ENCODE measurements around the gene ARHGAP26.

DNA sequence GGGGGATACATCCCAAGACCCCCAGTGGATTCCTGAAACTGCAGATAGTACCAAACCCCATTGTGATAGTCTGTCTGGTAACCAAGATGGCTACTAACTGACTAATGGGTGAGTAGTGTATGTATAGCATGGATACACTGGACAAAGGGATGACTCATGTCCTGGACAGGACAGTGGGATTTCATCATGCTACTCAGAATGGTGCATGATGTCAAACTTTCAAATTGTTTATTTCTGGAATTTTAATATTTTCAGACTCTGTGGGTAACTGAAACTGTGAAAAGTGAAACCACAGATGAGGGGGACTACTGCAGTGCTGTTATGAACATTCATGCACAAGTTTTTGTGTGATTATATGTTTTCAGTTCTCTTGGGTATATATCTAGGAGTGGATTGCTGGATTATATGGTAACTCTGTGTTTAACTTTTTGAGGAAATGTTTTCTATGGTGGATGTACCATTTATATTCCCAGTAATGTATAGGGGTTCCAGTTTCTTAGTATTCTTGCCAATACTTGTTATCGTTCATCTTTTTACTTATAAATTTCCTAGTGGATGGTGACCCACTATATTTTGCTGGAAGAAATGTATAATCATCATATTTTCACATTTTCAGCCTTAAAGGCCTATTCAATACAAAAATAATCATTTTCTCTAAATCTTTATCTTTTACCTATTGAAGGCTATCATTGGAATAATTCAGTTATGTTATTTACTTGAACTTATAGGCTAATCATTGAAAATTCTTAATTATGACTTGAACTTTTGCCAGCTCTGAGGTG, 492.4 kb downstream of the ARHGAP26 start:
- TF ChIP-seq, protein P1, sequence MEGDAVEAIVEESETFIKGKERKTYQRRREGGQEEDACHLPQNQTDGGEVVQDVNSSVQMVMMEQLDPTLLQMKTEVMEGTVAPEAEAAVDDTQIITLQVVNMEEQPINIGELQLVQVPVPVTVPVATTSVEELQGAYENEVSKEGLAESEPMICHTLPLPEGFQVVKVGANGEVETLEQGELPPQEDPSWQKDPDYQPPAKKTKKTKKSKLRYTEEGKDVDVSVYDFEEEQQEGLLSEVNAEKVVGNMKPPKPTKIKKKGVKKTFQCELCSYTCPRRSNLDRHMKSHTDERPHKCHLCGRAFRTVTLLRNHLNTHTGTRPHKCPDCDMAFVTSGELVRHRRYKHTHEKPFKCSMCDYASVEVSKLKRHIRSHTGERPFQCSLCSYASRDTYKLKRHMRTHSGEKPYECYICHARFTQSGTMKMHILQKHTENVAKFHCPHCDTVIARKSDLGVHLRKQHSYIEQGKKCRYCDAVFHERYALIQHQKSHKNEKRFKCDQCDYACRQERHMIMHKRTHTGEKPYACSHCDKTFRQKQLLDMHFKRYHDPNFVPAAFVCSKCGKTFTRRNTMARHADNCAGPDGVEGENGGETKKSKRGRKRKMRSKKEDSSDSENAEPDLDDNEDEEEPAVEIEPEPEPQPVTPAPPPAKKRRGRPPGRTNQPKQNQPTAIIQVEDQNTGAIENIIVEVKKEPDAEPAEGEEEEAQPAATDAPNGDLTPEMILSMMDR (IDR thresholded peaks at IDR 0.05; ENCODE audit: poor library complexity, severe bottlenecking) = no peak
- TF ChIP-seq POLR2AphosphoS5 (IDR thresholded peaks at IDR 0.05) = no peak
- TF ChIP-seq EP300 (conservative IDR thresholded peaks at IDR 0.05; ENCODE audit: poor library complexity, severe bottlenecking) = no peak
